K562 (cell line): ENCODE data around the gene CELA3B. TPM values are rescaled to one million over a fixed set of nuclear protein-coding genes. Genes with fewer than 3 reads are reported as not detected.
"Not testable (repeated sequence)": the region's sequence is repeated elsewhere in the genome, so short reads cannot be mapped to it uniquely, and the experiment has no call there.

Experiments
- ATAC-seq: fragments of 200-7000 bp; cut with Tn5 transposase; 3 replicates; pipeline ENCODE4 v1.9.1; 2020; ENCODE audit warnings: moderate library complexity
- BruUV-seq: library from RNA; stranded (reverse); fragments of 400-500 nt; replicated peaks from 2 replicates; lab custom pipeline; 2021; lab: Mats Ljungman, UMichigan
- CTCF ChIA-PET: fragments of 300-600 bp; formaldehyde crosslinking; extraction: SDS; loops from one replicate; lab custom pipeline; 2021; ENCODE audit warnings: low intra/inter-chr PET ratio; lab: Yijun Ruan, JAX
- POLR2A ChIA-PET: fragments of 300-600, 350-650 bp; sonication (Branson Sonifier 250); formaldehyde crosslinking; extraction: SDS; loops from one replicate; lab custom pipeline; 2021; ENCODE audit warnings: antibody characterized with exemption, inconsistent platforms; lab: Yijun Ruan, JAX
- DNase-seq, 4 experiments: peaks; one replicate each; pipeline versions ENCODE4 v3.0.0 to v3.0.0-alpha.2; 2011 to 2018; ENCODE audit warnings: low spot score in 3 of 4, mixed read lengths in 3 of 4; ENCODE audit errors: extremely low read depth in 1 of 4
- FAIRE-seq: peaks from 2 replicates; lab custom pipeline; 2011; peaks lifted over from hg19 to GRCh38; lab: Jason Lieb, UNC
- H2AFZ ChIP-seq: 2 replicates; pipeline ENCODE4 v1.6.0; 2011; ENCODE audit warnings: low read depth, low read length, control low read depth, inconsistent platforms
- H3K27ac ChIP-seq: fragments of 200-600 bp; 3 replicates; pipeline ENCODE4 v1.8.0; 2011; ENCODE audit warnings: low read depth, mild to moderate bottlenecking, control low read depth, inconsistent platforms, low read length, moderate library complexity, mixed read lengths; ENCODE audit errors: extremely low read depth
- H3K27me3 ChIP-seq, 2 experiments: fragments of 300-600 bp in 1 of 2; 2 replicates in 1 of 2; 3 replicates in 1 of 2; pipeline versions ENCODE4 v1.6.0 to v1.8.0; 2011; ENCODE audit warnings: inconsistent platforms in 2 of 2, low read length in 2 of 2, mild to moderate bottlenecking in 1 of 2, mixed read lengths in 1 of 2, moderate library complexity in 1 of 2; ENCODE audit not compliant: control insufficient read depth in 2 of 2, insufficient read depth in 2 of 2
- H3K36me3 ChIP-seq: fragments of 300-600 bp; 3 replicates; pipeline ENCODE4 v1.8.0; 2011; ENCODE audit warnings: mild to moderate bottlenecking, low read length, inconsistent platforms; ENCODE audit not compliant: control insufficient read depth, insufficient read depth
- H3K4me1 ChIP-seq, 2 experiments: fragments of 200-600 bp in 1 of 2; replicated peaks in 1 of 2; 2 replicates in 1 of 2; 3 replicates in 1 of 2; pipeline versions ENCODE4 v1.5.1 to v1.8.0; 2011; ENCODE audit warnings: inconsistent platforms in 2 of 2, low read length in 2 of 2, mild to moderate bottlenecking in 1 of 2, mixed read lengths in 1 of 2, moderate library complexity in 1 of 2; ENCODE audit not compliant: control insufficient read depth in 2 of 2, insufficient read depth in 2 of 2
- H3K4me2 ChIP-seq: 2 replicates; pipeline ENCODE4 v1.6.1; 2011; ENCODE audit warnings: low read length, control low read depth, inconsistent platforms, mixed read lengths; ENCODE audit not compliant: insufficient read depth
- H3K4me3 ChIP-seq: fragments of 200-600 bp; sonication (generic), shearing (Covaris generic); 2 replicates; pipeline ENCODE4 v1.5.1; 2016; ENCODE audit warnings: control low read depth, inconsistent platforms
- H3K79me2 ChIP-seq: fragments of 200-600 bp; 3 replicates; pipeline ENCODE4 v1.8.0; 2011; ENCODE audit warnings: low read length, inconsistent platforms; ENCODE audit not compliant: control insufficient read depth, insufficient read depth
- H3K9ac ChIP-seq, 2 experiments: 2 replicates each; pipeline versions ENCODE4 v1.6.0 to v1.6.1; 2011; ENCODE audit warnings: low read depth in 2 of 2, low read length in 2 of 2, control low read depth in 1 of 2, inconsistent platforms in 1 of 2, mild to moderate bottlenecking in 1 of 2, mixed read lengths in 1 of 2; ENCODE audit not compliant: insufficient read depth in 1 of 2
- H3K9me1 ChIP-seq: one replicate; pipeline ENCODE4 v1.6.0; 2011; ENCODE audit warnings: inconsistent platforms, mild to moderate bottlenecking, low read length, moderate library complexity; ENCODE audit not compliant: control insufficient read depth, insufficient read depth
- H3K9me3 ChIP-seq: replicated peaks from 2 replicates; pipeline ENCODE4 v1.5.1; 2011; ENCODE audit warnings: low read depth, low read length, inconsistent platforms; ENCODE audit not compliant: control insufficient read depth, insufficient read depth
- H4K20me1 ChIP-seq: replicated peaks from 2 replicates; pipeline ENCODE4 v1.6.1; 2011; ENCODE audit warnings: low read length, inconsistent platforms, mixed read lengths; ENCODE audit not compliant: control insufficient read depth, insufficient read depth
- E2F6 ChIP-seq, 2 experiments: IDR thresholded peaks; 2 replicates each; pipeline ENCODE4 v1.6.1; 2011; ENCODE audit warnings: borderline replicate concordance in 1 of 2, control low read depth in 1 of 2, low read depth in 1 of 2, low read length in 1 of 2, mild to moderate bottlenecking in 1 of 2, mixed read lengths in 1 of 2, moderate library complexity in 1 of 2; ENCODE audit not compliant: insufficient read depth in 1 of 2, insufficient read length in 1 of 2, poor library complexity in 1 of 2, severe bottlenecking in 1 of 2; ENCODE audit errors: extremely low read depth in 1 of 2
- WGBS: fragments of 100-300 bp; shearing (Covaris generic); methylation state at CpG from one replicate; pipeline ENCODE4 v1.1.6; 2016; ENCODE audit warnings: low coverage, mixed read lengths; ENCODE audit not compliant: insufficient coverage; ENCODE audit errors: missing lambda C conversion rate; 5-methylcytosine and 5-hydroxymethylcytosine counted together
- in situ Hi-C: fragments of 300-500 bp; cut with MboI; formaldehyde crosslinking; loops from 4 replicates; pipeline ENCODE4 v1.15.0; 2018; ENCODE audit warnings: inconsistent platforms, mixed read lengths
- intact Hi-C: fragments of 100-400 bp; cut with micrococcal nuclease; formaldehyde crosslinking; loops from 2 replicates; pipeline ENCODE4 v1.14.2; 2022
- polyA plus RNA-seq, 8 experiments: library from polyadenylated mRNA; depleted of rRNA in 4 of 8; stranded (reverse) in 5 of 8; unstranded in 3 of 8; fragments of >200 nt; fragmentation: Nextera tagmentation in 2 of 8; fragmentation: Illumina TruSeq in 1 of 8; extraction: Ambion mirVana in 2 of 8; extraction: Trizol in 1 of 8; gene quantifications; 2 replicates each; pipeline versions ENCODE4 v1.2.1 to v1.2.3, GENCODE V29; 2011 to 2014; ENCODE audit warnings: inconsistent platforms in 1 of 8, missing spikeins in 1 of 8
- total RNA-seq, 7 experiments: library from RNA; depleted of rRNA in 6 of 7; stranded (reverse); fragments of >200 nt in 6 of 7; fragmentation: Illumina TruSeq in 2 of 7; extraction: Trizol in 2 of 7; gene quantifications; 2 replicates each; pipeline versions ENCODE4 v1.2.1 to v1.2.3, GENCODE V29; 2011 to 2021; ENCODE audit warnings: low replicate concordance in 1 of 7

CELA3B gene
- total and polyA plus RNA-seq, 9 of the 15 experiments (the other 6 are each of a cell fraction or from before 2014, with no cell fraction given): 3.1 TPM; not detected in 8

- 32% methylated on average over 6 of the region's 9 CpGs for WGBS
Observed at GRCh38 chr1:21975296-21975695, 1.5 kb upstream of the CELA3B start.

GRCh38 chr1:21978209-21978608 lies 1.4 kb downstream of the CELA3B start:
- WGBS: 12% methylated on average over 7 of the region's 11 CpGs
- H3K4me1 ChIP-seq, H4K20me1 ChIP-seq, H3K79me2 ChIP-seq, H2AFZ ChIP-seq, FAIRE-seq, H3K9me1 ChIP-seq, ATAC-seq, H3K36me3 ChIP-seq, H3K9me3 ChIP-seq, intact Hi-C loops, H3K4me3 ChIP-seq, DNase-seq, BruUV-seq, in situ Hi-C loops, CTCF ChIA-PET, POLR2A ChIA-PET, H3K4me2 ChIP-seq, H3K27ac ChIP-seq: not testable (repeated sequence)
- H3K9ac ChIP-seq: peak overlapping the region in 1 of 2 experiments; percentile 35; a peak in 1 of 4 replicates
- H3K27me3 ChIP-seq: peaks cover 8 to 30% of the 10 kb centered on the region in 2 experiments; a peak in 4 of 5 replicates

More at GRCh38 chr1:21975296-21975695, 1.5 kb upstream of the CELA3B start:
- POLR2A ChIA-PET, H2AFZ ChIP-seq, H3K9me3 ChIP-seq, H3K9me1 ChIP-seq, intact Hi-C loops, H3K4me1 ChIP-seq, H3K4me2 ChIP-seq, H3K79me2 ChIP-seq, in situ Hi-C loops, H3K4me3 ChIP-seq, H3K27ac ChIP-seq, ATAC-seq, DNase-seq, FAIRE-seq, H3K36me3 ChIP-seq, H4K20me1 ChIP-seq, BruUV-seq, H3K9ac ChIP-seq: not testable (repeated sequence)
- peak in 1 of 2 experiments; percentile 13 for TF ChIP-seq E2F6 (IDR thresholded peaks at IDR 0.05; ENCODE audit: borderline replicate concordance in 1 of 2, extremely low read depth in 1 of 2, insufficient read depth in 1 of 2, insufficient read length in 1 of 2, low read depth in 1 of 2, low read length in 1 of 2, poor library complexity in 1 of 2, severe bottlenecking in 1 of 2)
- CTCF ChIA-PET: interaction anchor here (0.7 kb wide), 1 partner anchor 11 kb away, joined by 3 read pairs; no protein-coding TSS in a partner anchor
- peaks cover 6 to 40% of the 10 kb centered on the region in 2 experiments; a peak in 4 of 5 replicates for H3K27me3 ChIP-seq
